HG03097 (cell line): ENCODE data around the gene SHLD2.
"Not testable (repeated sequence)": the region's sequence is repeated elsewhere in the genome, so short reads cannot be mapped to it uniquely, and the experiment has no call there.

ENCODE experiments used
- ATAC-seq: cut with Tn5 transposase; IDR thresholded peaks from one replicate; pipeline ENCODE4 v1.9.1; 2021; ENCODE audit not compliant: unreplicated experiment, low FRiP score

Gene SHLD2

GRCh38 chr10:87134440-87134839, 39.4 kb downstream of the SHLD2 start:
- ATAC-seq: not testable (repeated sequence)

GRCh38 chr10:87137478-87137877, 42.5 kb downstream of the SHLD2 start:
- ATAC-seq: not testable (repeated sequence)

- not testable (repeated sequence) for ATAC-seq
Measured at GRCh38 chr10:87142230-87143108, 47.5 kb downstream of the SHLD2 start.

- not testable (repeated sequence) for ATAC-seq
Measured at GRCh38 chr10:87143109-87143418, 48.1 kb downstream of the SHLD2 start.

- not testable (repeated sequence) for ATAC-seq
Measured at GRCh38 chr10:87145598-87145997, 50.6 kb downstream of the SHLD2 start.

- not testable (repeated sequence) for ATAC-seq
Measured at GRCh38 chr10:87149020-87149609, 54.1 kb downstream of the SHLD2 start.

- not testable (repeated sequence) for ATAC-seq
Measured at GRCh38 chr10:87151516-87151915, 56.5 kb downstream of the SHLD2 start.

GRCh38 chr10:87156841-87157240, 61.8 kb downstream of the SHLD2 start:
- not testable (repeated sequence) for ATAC-seq

- not testable (repeated sequence) for ATAC-seq
Measured at GRCh38 chr10:87157821-87158220, 62.8 kb downstream of the SHLD2 start.

- not testable (repeated sequence) for ATAC-seq
Measured at GRCh38 chr10:87162703-87163293, 67.8 kb downstream of the SHLD2 start.

- not testable (repeated sequence) for ATAC-seq
Measured at GRCh38 chr10:87163414-87163813, 68.4 kb downstream of the SHLD2 start.

GRCh38 chr10:87169857-87170256, 74.9 kb downstream of the SHLD2 start:
- ATAC-seq: not testable (repeated sequence)

GRCh38 chr10:87170705-87171104, 75.7 kb downstream of the SHLD2 start:
- ATAC-seq: not testable (repeated sequence)

- not testable (repeated sequence) for ATAC-seq
Measured at GRCh38 chr10:87171670-87172069, 76.7 kb downstream of the SHLD2 start.

- not testable (repeated sequence) for ATAC-seq
Measured at GRCh38 chr10:87172178-87172577, 77.2 kb downstream of the SHLD2 start.

- ATAC-seq: not testable (repeated sequence)
Measured at GRCh38 chr10:87177587-87177986, 82.6 kb downstream of the SHLD2 start.

GRCh38 chr10:87184421-87184820, 89.4 kb downstream of the SHLD2 start:
- not testable (repeated sequence) for ATAC-seq

- not testable (repeated sequence) for ATAC-seq
Measured at GRCh38 chr10:87186016-87186415, 91.0 kb downstream of the SHLD2 start.

GRCh38 chr10:87187573-87187972, 92.6 kb downstream of the SHLD2 start:
- not testable (repeated sequence) for ATAC-seq

GRCh38 chr10:87191841-87192240, 96.8 kb downstream of the SHLD2 start:
- ATAC-seq: not testable (repeated sequence)

GRCh38 chr10:87200924-87201323, 105.9 kb downstream of the SHLD2 start:
- ATAC-seq: peak; percentile 49
